HG03175 (cell line): ENCODE data around the gene PGLYRP1.

ENCODE experiments used
- ATAC-seq: cut with Tn5 transposase; IDR thresholded peaks from one replicate; pipeline ENCODE4 v1.9.1; 2021; ENCODE audit warnings: mild to moderate bottlenecking, moderate library complexity; ENCODE audit not compliant: unreplicated experiment

The PGLYRP1 gene

DNA sequence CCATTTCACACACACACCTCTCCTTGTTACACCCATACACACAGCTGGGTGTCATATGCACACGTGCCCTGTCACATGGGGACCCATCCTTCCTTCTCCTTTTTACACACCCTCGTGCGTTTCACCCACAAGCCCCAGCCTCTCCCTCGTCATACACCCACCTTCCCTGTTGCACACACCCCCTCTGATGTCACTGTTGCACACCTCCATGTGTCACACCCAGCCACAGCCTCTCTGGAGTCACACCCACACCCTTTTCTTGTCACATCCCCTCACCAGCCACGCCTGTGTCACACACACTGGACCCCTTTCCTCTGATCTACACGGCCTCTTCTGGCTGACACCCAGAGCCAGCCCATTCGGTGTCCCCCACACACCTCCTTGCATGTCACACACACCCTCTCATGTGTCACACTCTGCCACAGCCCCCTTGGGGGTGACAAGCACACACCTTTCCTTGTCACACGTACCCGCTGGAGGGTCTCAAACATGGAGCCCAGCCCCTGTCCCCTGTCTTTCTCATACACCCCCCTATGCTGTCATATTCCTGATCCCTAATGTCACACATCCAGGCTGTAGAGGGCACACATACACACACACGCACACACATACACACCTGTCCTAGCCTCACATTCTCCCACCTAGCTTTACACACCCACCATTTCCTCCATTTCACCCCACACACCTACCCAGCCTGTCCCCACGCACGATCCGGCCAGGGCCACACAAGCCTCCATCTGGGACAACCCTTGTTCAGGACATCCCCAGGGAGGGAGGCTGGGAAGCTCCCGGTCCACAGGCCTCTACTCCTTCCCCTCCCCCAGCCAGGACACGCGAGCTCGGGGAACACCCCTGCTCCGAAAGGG is 50.5 kb downstream of the PGLYRP1 start:
- no peak for ATAC-seq

DNA sequence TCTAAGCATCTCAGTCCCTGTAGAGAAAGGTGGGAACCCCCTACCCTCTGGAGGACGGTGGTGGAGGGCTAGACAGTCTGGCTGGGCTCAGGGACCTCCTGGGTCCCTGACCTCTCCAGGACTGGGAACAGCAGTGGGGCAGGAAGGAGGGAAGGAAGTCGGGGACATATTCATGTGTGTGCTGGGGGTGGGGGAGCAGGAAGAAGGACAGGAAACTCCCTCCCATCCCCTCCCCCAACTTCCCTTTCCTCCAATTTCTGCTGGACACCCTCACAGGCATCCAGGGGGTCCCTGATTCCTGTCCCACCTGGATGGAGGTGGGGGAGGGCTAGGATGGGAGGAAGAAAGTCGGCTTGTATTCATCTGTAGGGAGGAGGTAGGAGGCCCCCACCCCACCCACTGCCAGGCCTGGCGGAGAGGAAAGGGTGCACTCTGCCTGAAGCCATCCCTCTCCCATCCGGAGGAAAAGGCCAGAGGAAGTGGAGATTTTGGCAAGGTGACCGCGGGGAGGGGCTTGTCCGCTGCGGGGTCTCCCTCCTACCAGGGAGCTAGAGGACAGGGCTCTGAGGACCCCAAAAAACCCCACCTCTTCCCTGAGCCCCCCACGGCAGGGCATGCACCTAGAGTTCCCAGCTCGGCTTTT is 51.5 kb downstream of the PGLYRP1 start:
- ATAC-seq = no peak

DNA sequence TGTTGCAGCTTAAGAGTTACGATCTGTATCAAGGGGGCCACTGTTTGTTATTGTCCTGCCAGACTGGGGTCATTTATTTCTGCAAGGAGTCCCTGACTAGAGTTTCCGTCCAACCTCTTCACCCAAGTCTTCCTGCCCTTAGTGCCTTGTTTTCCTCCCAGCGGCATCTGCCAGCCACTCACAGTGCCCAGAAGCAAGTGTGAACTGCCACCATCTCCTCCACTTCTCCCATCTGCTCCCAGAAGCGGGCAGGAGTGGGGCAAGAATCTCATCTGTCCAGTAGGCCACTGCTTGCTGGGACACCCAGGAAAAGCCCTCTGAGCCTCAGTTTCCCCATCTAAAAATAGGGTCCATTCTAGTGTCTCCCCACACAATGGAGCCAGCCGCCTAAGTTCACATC is 53.2 kb downstream of the PGLYRP1 start:
- ATAC-seq = no peak
